ENCODE measurements around the gene ATP11C.

DNA sequence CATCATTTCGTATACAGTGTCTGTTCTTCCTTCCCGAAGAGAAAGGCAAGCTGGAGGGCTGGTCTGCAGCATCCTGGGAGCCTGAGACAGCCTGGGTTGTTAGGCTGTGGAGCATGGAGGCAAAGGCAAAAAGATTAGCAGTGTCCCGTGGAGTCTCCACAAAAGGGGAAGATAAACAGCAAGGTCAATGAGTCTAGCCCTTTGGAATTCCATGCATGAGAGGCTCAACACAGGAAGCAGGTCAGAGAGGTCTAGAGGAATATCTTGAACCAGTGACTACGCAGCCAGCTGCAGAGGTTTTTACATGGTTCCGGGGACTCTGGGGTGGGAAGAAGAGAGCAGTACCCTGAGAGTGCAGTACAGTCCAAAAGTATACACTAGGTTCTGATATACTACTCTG, 212.7 kb downstream of the ATP11C start:
- no peak for TF ChIP-seq POLR2A (IDR thresholded peaks at IDR 0.05)
- TF ChIP-seq, protein P1, sequence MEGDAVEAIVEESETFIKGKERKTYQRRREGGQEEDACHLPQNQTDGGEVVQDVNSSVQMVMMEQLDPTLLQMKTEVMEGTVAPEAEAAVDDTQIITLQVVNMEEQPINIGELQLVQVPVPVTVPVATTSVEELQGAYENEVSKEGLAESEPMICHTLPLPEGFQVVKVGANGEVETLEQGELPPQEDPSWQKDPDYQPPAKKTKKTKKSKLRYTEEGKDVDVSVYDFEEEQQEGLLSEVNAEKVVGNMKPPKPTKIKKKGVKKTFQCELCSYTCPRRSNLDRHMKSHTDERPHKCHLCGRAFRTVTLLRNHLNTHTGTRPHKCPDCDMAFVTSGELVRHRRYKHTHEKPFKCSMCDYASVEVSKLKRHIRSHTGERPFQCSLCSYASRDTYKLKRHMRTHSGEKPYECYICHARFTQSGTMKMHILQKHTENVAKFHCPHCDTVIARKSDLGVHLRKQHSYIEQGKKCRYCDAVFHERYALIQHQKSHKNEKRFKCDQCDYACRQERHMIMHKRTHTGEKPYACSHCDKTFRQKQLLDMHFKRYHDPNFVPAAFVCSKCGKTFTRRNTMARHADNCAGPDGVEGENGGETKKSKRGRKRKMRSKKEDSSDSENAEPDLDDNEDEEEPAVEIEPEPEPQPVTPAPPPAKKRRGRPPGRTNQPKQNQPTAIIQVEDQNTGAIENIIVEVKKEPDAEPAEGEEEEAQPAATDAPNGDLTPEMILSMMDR (IDR thresholded peaks at IDR 0.05): no peak
